ENCODE measurements around the gene LHFPL2.

GRCh38 chr5:78515670-78516069, 132.9 kb downstream of the LHFPL2 start:
- TF ChIP-seq PBX3 (IDR thresholded peaks at IDR 0.05) (no peak), CTCF (IDR thresholded peaks at IDR 0.05) (no peak), EZH2phosphoT487 (IDR thresholded peaks at IDR 0.05; ENCODE audit: borderline replicate concordance, low read depth) (no peak), JUND (IDR thresholded peaks at IDR 0.05) (no peak)
- TF ChIP-seq, protein P1, sequence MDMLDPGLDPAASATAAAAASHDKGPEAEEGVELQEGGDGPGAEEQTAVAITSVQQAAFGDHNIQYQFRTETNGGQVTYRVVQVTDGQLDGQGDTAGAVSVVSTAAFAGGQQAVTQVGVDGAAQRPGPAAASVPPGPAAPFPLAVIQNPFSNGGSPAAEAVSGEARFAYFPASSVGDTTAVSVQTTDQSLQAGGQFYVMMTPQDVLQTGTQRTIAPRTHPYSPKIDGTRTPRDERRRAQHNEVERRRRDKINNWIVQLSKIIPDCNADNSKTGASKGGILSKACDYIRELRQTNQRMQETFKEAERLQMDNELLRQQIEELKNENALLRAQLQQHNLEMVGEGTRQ (IDR thresholded peaks at IDR 0.05; ENCODE audit: borderline replicate concordance, low read depth, low read length) = no peak
